GM21528 (cell line): ENCODE measurements around the gene VWA3B.
"Not testable (repeated sequence)": the region's sequence is repeated elsewhere in the genome, so short reads cannot be mapped to it uniquely, and the experiment has no call there.

Source experiments
- ATAC-seq: cut with Tn5 transposase; IDR thresholded peaks from one replicate; pipeline ENCODE4 v1.9.1; 2021; ENCODE audit warnings: mild to moderate bottlenecking, moderate library complexity; ENCODE audit not compliant: unreplicated experiment, low FRiP score

VWA3B gene

GRCh38 chr2:98313492-98314250 lies 226.7 kb downstream of the VWA3B start:
- no peak for ATAC-seq

GRCh38 chr2:98314251-98314650 lies 227.3 kb downstream of the VWA3B start:
- ATAC-seq = no peak

- no peak for ATAC-seq
Measured at GRCh38 chr2:98315957-98316356, 229.0 kb downstream of the VWA3B start.

GRCh38 chr2:98317214-98317613 lies 230.2 kb downstream of the VWA3B start:
- no peak for ATAC-seq

- ATAC-seq = not testable (repeated sequence)
Measured at GRCh38 chr2:98320171-98320570, 233.2 kb downstream of the VWA3B start.

GRCh38 chr2:98324181-98324580 lies 237.2 kb downstream of the VWA3B start:
- ATAC-seq = no peak

GRCh38 chr2:98327776-98328175 lies 240.8 kb downstream of the VWA3B start:
- ATAC-seq = no peak

- ATAC-seq = no peak
Measured at GRCh38 chr2:98329549-98329948, 242.6 kb downstream of the VWA3B start.

GRCh38 chr2:98332989-98333388 lies 246.0 kb downstream of the VWA3B start:
- ATAC-seq = no peak

- ATAC-seq = no peak
Measured at GRCh38 chr2:98333922-98334321, 247.0 kb downstream of the VWA3B start.

- no peak for ATAC-seq
Measured at GRCh38 chr2:98334439-98335078, 247.6 kb downstream of the VWA3B start.

GRCh38 chr2:98335271-98335670 lies 248.3 kb downstream of the VWA3B start:
- ATAC-seq = no peak

- no peak for ATAC-seq
Measured at GRCh38 chr2:98341241-98341640, 254.3 kb downstream of the VWA3B start.

GRCh38 chr2:98343285-98343684 lies 256.3 kb downstream of the VWA3B start:
- no peak for ATAC-seq

- no peak for ATAC-seq
Measured at GRCh38 chr2:98346311-98347236, 259.6 kb downstream of the VWA3B start, which contains the start of gene CNGA3. CNGA3 (plus strand) TSS chr2:98346456; CDS start chr2:98369976, 23,520 bp downstream.

- ATAC-seq = no peak
Measured at GRCh38 chr2:98347298-98348065, 260.5 kb downstream of the VWA3B start.

GRCh38 chr2:98348066-98348561 lies 261.1 kb downstream of the VWA3B start:
- ATAC-seq = no peak

- no peak for ATAC-seq
Measured at GRCh38 chr2:98350411-98350810, 263.4 kb downstream of the VWA3B start.

- ATAC-seq = no peak
Measured at GRCh38 chr2:98355881-98356280, 268.9 kb downstream of the VWA3B start.

GRCh38 chr2:98356729-98357128 lies 269.8 kb downstream of the VWA3B start:
- no peak for ATAC-seq
